Endothelial cell of umbilical vein (primary cell): Measurements from ENCODE around the gene DTX3.

Experiments
- JUN ChIP-seq: IDR thresholded peaks from 2 replicates; pipeline ENCODE4 v1.6.1; 2011; ENCODE audit warnings: borderline replicate concordance, low read depth; ENCODE audit not compliant: insufficient read length, insufficient read depth
- MAX ChIP-seq: IDR thresholded peaks from 2 replicates; pipeline ENCODE4 v1.6.1; 2011; ENCODE audit not compliant: insufficient read depth, insufficient read length
- POLR2A ChIP-seq: IDR thresholded peaks from 2 replicates; pipeline ENCODE4 v1.6.1; 2012; ENCODE audit warnings: low read depth, mild to moderate bottlenecking, control low read depth, low read length

- TF ChIP-seq MAX (no peak), JUN (no peak), POLR2A (no peak)
These were observed 21.7 kb downstream of the DTX3 start for GRCh38 chr12:57626111-57626920.
